Measurements from ENCODE around the gene FAM184A.
A peak's percentile ranks its signal among the peaks of the same experiment; 100 is the strongest.
"Not testable (repeated sequence)": the region's sequence is repeated elsewhere in the genome, so short reads cannot be mapped to it uniquely, and the experiment has no call there.

FAM184A gene, protein sequence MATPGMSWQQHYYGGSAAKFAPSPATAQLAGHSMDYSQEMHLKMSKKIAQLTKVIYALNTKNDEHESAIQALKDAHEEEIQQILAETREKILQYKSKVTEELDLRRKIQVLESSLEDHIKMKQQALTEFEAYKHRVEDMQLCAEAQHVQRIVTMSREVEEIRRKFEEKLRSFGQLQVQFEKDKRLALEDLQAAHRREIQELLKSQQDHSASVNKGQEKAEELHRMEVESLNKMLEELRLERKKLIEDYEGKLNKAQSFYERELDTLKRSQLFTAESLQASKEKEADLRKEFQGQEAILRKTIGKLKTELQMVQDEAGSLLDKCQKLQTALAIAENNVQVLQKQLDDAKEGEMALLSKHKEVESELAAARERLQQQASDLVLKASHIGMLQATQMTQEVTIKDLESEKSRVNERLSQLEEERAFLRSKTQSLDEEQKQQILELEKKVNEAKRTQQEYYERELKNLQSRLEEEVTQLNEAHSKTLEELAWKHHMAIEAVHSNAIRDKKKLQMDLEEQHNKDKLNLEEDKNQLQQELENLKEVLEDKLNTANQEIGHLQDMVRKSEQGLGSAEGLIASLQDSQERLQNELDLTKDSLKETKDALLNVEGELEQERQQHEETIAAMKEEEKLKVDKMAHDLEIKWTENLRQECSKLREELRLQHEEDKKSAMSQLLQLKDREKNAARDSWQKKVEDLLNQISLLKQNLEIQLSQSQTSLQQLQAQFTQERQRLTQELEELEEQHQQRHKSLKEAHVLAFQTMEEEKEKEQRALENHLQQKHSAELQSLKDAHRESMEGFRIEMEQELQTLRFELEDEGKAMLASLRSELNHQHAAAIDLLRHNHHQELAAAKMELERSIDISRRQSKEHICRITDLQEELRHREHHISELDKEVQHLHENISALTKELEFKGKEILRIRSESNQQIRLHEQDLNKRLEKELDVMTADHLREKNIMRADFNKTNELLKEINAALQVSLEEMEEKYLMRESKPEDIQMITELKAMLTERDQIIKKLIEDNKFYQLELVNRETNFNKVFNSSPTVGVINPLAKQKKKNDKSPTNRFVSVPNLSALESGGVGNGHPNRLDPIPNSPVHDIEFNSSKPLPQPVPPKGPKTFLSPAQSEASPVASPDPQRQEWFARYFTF

DNA sequence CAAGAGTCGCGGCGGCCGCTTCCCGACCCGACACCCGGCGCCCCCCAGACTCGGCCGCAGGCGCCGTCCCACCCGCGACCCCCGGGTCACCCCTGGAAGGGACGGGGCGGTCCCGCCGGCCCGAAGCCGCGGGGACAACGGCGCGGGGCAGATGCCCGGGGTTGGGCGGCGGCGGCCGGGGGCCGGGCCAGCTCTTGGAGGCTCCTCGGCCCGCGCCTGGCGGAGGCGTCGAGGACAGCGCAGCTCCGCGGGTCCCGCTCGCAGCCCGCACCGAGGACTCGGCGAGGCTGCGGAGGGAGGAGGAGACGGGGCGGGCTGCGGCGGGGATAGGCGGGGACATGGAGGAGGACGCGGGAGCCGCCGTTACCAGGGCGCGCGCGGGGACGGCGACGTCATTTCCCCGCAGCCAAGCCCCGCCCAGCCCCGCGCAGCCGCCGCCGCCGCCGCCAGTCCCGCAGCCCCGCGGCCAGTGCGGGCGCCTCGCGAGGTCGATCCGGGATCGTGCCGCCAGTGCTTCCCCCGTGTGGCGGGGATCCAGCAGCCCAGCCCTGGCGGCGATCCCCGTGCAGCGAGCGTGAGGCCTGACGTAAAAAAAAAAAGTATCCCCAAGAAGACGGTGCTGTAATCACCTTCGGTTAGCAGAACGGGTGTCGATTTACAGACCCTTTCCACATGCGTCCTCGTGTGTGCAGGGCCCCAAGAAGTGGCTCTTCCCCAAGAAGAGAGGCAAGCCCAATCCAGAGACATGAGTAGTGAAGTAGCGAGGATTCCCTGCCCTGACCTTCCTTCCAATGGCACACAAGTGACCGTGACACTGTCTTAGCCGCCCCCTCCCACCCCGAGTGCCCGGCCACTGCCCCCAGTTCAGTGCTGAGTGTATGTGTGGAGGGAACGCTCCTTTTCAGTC, at the start of gene FAM184A:
FAM184A (minus strand) TSS at position 289 of the 907 bp plus-strand sequence. CDS start 365 bp downstream, outside the sequence.
- DNase-seq: peak; percentile 67 to 77

DNA sequence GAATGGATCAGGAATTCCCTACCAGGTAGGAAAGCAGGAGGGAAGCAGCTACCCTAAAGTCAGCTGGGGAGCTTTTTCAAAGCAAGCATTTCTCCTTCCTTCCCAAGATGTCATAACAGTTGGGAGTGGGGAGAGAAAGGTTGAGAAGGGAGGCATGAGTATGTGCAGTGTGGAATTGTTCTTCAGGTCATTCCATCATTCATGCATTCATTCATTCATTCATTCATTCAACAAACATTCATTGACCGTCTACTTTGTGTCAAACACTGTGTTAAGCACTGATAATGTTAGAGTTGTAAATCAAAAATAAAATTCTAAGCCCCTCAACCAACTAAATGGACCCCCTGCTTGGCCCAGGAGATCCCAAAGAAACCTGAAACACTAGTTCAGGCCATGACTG, 49.2 kb upstream of the FAM184A start:
- DNase-seq: no peak

- no peak for DNase-seq
These were observed 48.4 kb upstream of the FAM184A start for GRCh38 chr6:119126826-119127225.

GRCh38 chr6:119126140-119126539, 47.7 kb upstream of the FAM184A start:
- DNase-seq: no peak

- no peak for DNase-seq
These were observed 47.1 kb upstream of the FAM184A start for GRCh38 chr6:119125576-119125975.

DNA sequence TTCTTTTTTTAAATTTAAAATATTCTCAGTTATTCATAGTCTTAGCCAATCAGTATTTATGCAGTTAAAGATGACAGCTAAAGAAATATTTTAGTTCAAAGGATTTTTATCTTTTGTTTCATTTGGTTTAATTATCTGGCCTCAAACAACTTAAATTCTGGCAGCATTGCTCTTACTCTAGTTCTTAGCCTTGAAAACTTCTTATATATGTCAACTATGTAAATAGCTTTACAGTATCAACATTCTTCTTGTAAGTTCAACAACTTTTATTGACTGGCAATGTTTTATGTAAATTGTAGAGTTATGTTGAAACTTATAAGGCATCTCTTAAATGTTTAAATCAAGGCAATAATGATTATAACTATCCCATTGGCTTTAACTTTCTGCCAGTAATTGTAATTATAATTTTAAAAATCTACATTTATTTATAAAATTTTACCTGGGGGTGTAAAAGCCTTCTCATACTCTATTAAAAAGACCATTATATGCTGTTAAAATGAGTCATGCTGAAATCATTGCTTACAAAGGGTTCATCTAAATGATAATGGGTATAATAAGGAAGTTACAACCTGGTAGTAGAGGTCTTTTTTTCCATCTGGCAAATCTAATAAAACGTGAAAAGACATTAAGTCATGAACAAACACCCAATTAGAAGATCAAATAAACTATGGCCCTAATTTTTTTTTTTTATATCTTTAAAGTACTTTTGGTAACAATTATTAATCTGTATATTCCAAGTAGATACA, 45.8 kb upstream of the FAM184A start:
- DNase-seq: no peak

DNA sequence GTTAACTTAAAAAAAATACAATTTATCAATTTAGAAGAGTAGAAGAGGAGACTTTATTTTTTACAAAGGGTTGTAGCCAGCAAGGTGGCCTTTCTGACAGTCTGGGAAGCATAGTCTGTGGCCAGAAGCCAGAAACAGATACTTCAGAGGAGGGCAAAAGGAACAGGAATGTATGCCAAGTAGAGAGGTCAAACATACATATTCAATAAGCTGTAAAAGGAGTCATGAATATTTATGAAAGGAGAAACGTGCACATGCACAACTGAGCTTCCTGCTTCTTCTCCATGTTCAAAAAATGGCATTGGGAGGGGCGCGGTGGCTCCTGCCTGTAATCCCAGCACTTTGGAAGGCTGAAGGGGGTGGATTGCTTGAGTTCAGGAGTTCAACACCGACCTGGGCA, 43.9 kb upstream of the FAM184A start:
- no peak for DNase-seq

DNA sequence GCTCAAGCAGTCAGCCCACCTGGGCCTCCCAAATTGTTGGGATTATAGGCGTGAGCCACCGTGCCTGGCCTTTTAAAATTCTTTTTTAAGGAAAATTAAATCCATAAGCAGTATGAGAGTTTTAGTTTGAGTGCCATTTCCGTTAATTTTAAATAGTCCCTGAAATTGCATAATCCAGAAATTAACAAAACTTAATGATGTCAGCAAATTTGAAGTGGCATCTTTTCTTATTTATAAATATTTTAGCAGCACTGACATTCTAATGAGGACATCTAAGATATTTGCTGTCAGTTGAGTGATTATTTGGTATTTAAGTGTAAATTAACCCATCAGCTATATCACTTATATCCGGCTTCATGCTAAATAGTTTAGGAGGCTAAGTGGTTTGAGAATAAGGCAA, 42.9 kb upstream of the FAM184A start:
- DNase-seq: no peak

DNA sequence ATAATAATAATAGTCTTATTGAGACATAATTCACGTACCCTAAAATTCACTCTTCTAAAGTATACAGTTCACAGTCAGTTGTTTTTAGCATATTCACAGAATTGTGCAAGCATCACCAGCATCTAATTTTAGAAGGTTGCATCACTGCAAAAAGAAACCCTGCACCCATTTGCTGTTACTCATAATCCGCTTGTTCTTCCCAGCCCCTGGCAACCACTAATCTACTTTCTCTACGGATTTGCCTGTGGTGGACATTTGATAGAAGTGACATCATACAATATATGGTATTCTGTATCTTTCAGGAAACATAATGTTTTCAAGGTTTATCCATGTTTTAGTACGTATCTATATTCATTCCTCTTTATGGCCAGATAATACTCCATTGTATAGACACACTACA, 41.5 kb upstream of the FAM184A start:
- DNase-seq: no peak

DNA sequence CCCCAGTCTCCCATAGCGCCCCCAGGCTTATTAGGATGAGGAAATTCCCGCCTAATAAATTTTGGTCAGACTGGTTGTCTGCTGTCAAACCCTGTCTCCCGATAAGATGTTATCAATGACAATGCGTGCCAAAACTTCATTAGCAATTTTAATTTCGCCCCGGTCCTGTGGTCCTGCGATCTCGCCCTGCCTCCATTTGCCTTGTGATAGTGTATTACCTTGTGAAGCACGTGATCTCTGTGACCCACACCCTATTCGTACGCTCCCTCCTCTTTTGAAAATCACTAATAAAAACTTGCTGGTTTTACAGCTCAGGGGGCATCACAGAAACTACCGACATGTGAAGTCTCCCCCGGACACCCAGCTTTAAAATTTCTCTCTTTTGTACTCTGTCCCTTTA, 40.6 kb upstream of the FAM184A start:
- not testable (repeated sequence) for DNase-seq

GRCh38 chr6:119116712-119117281, 38.3 kb upstream of the FAM184A start:
- no peak for DNase-seq

GRCh38 chr6:119113961-119114360, 35.5 kb upstream of the FAM184A start:
- no peak for DNase-seq

DNA sequence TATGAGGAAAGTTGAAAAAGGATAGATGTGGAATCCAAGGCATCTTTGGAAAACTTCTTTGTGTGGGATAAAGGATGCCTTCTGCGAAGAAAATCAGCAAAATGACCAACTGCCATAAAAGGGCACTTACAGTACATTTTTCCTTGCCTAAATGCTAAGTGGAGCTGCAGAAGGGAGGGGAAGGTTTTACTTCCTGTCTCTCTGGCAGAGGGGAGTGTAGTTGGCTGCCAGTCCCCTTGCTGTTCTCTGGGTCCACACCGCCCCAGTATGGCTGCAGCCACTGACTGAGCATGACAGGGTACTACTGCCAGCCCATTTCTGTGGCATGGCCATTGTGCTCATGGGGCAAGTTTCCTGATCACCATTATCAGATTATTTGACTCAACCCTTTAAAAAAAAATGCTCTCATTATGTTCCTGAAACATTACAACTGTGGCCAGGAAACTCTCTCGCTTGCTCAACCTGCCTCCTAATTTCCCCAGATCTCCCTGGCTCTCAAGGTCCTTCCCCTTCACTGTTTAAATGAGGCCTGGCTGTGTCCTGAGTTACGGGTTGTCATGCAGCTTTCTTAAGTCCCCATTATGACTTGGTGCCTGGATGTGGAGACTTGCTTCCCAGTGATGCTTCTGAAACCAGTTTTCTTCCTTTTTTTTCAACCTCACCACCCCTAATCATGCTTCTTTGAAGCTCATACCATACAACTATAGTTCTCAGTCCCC, 34.5 kb upstream of the FAM184A start:
- no peak for DNase-seq

DNA sequence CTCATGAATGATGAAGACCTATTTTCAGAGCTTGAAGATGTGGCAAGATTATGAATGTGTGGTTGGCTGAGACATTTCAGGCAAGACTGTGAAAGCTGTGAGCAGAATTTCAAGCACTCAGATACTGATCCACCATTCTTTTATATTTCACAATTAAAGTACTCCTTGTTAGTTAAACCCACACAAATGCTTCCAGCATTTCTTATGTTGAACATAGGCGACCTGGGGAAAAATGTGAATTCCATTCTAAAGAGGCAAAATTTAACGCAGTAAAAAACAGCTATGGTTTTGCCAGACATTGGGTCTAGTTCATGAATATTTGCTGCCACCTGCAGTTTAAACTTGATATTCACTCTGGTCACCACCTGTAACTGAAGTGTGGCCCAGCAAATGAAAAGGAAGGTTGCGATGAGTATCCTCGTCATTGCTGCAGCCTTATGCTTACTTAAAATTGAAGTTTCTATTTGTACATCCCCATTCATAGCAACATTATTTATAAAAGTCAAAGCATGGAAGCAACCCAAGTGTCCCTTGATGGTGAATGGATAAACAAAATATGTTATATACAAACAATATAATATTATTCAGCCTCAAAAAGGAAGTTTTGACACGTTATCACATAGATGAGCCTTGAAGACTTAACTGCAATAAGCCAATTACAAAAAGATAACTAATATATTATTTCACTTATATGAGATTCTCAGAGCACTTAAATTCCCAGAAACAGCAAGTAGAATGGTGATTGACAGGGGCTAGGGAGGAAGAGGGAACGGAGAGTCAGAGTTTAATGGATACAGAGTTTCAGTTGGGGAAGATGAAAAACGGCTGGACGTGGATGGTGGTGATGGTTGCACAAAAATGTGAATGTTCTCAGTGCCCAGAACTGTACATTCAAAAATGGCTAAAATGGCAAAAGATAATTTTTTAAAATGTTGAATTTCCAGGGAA, 32.4 kb upstream of the FAM184A start:
- DNase-seq: peak in 1 of 2 experiments; percentile 36

DNA sequence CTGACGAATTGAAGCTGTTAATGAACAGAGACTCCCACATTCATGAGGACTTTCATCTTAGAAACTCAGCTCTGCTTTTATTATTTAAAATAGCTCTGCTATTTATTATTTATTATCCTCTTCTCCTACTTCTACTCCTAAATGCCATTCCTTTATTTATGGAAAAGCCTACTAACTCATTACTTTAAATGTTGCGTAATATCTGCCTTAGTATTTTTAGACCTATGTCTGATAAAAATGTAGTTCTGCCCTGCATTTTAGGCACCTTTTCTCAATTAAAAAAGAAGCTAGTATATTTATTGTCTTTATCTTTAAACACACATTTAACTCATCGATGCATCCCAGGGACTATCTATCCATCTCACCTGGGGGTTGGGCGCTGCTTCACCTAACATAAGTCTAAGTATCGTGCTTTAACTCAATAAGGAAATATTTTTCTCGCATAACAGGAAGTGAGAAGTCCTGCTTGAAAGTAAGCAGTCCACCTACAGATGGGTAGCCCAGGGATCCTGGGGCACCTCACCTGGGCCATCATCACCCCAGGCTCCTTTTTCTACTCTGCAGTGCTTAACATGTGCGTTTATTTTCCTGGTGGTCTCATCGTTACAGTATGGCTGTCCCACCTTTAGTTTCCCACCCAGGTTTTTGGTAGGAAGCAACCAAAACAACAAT, 31.3 kb upstream of the FAM184A start:
- DNase-seq: no peak

DNA sequence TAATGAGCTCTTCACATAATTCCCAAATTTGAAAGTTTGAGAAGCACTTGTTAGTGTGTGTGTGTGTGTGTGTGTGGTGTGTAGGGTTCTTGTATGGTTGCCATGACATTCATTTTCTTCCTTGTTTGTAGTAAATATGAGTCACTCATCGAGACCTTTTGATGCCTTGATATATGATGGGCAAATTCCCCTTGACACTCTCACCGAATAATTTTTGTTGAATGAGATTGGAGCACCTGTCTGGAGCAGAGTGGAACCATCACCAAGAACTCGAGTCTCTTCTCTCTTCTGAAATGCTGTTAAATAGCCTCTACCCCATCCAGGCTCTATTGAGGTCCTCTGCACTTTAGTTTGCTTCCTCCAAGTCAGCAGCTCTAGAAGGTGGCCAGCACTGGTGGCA, 29.6 kb upstream of the FAM184A start:
- DNase-seq: no peak

DNA sequence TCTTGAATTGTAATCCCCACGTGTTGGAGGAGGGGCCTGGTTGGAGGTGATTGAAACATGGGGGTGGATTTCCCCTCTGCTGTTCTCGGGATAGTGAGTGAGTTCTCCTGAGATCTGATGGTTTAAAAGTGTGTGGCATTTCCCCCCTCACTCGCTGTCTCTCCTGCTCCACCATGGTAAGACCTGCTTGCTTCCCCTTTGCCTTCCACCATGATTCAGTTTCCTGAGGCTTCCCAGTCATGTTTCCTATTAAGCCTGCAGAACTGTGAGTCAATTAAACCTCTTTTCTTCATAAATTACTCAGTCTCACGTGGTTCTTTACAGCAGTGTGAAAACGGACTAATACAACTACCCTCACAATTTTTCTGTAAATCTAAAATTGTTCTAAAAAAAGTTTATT, 26.8 kb upstream of the FAM184A start:
- peak in 1 of 2 experiments; percentile 34 for DNase-seq

DNA sequence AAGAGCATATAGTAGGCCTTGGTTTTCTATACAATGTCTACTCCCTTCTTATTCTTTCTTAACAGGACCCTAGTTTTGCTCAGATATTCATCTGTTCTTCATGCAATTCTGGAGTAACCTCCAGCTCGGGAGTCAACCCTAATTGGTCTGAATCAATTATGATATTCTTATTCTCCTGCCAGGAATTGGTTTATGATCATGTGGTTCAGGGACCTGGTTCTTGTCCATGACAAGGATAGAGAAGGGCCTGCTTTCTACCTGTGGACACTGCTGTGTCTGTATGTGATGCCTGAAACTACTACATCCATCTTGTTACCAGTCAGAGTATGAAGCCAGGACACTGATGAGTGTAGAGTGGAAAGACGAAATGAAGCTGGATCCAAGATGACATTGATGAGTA, 24.4 kb upstream of the FAM184A start:
- no peak for DNase-seq

- DNase-seq: no peak
These were observed 21.7 kb upstream of the FAM184A start for GRCh38 chr6:119100115-119100514.
